ENCODE data around the gene HORMAD2.

DNA sequence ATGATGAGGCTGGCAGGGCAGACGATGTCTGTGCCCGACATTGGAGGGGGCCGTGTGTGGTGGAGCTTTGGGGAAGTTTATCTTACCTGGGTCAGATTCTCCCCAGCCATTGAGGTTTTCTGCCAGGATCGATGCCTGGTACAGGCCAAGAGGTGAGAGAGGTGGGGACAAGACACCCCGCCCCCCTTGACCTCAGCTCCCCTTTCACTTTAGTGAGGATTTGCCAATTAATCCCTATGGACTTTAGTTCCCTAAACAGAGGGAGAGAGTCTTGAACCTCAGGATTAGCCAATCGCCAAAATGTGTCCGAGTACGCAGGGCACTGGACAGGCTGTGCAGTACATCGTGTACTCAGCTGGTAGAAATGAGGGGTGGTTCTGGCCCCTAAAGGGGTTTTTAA is 541 bp downstream of the HORMAD2 start:
- TF ChIP-seq FOXA1 (IDR thresholded peaks at IDR 0.05) (no peak), L3MBTL2 (conservative IDR thresholded peaks at IDR 0.05) (no peak), SP1 (IDR thresholded peaks at IDR 0.05) (no peak), FOXM1 (IDR thresholded peaks at IDR 0.05; ENCODE audit: borderline replicate concordance) (no peak), HDGF (IDR thresholded peaks at IDR 0.05; ENCODE audit: borderline replicate concordance) (no peak)
